ENCODE results near the gene SCN11A.

GRCh38 chr3:39099738-39100499 lies 48.2 kb upstream of the SCN11A start:
- TF ChIP-seq, protein P1, sequence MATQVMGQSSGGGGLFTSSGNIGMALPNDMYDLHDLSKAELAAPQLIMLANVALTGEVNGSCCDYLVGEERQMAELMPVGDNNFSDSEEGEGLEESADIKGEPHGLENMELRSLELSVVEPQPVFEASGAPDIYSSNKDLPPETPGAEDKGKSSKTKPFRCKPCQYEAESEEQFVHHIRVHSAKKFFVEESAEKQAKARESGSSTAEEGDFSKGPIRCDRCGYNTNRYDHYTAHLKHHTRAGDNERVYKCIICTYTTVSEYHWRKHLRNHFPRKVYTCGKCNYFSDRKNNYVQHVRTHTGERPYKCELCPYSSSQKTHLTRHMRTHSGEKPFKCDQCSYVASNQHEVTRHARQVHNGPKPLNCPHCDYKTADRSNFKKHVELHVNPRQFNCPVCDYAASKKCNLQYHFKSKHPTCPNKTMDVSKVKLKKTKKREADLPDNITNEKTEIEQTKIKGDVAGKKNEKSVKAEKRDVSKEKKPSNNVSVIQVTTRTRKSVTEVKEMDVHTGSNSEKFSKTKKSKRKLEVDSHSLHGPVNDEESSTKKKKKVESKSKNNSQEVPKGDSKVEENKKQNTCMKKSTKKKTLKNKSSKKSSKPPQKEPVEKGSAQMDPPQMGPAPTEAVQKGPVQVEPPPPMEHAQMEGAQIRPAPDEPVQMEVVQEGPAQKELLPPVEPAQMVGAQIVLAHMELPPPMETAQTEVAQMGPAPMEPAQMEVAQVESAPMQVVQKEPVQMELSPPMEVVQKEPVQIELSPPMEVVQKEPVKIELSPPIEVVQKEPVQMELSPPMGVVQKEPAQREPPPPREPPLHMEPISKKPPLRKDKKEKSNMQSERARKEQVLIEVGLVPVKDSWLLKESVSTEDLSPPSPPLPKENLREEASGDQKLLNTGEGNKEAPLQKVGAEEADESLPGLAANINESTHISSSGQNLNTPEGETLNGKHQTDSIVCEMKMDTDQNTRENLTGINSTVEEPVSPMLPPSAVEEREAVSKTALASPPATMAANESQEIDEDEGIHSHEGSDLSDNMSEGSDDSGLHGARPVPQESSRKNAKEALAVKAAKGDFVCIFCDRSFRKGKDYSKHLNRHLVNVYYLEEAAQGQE (IDR thresholded peaks at IDR 0.05; ENCODE audit: insufficient replicate concordance, low read depth): no peak
- TF ChIP-seq, protein P2, sequence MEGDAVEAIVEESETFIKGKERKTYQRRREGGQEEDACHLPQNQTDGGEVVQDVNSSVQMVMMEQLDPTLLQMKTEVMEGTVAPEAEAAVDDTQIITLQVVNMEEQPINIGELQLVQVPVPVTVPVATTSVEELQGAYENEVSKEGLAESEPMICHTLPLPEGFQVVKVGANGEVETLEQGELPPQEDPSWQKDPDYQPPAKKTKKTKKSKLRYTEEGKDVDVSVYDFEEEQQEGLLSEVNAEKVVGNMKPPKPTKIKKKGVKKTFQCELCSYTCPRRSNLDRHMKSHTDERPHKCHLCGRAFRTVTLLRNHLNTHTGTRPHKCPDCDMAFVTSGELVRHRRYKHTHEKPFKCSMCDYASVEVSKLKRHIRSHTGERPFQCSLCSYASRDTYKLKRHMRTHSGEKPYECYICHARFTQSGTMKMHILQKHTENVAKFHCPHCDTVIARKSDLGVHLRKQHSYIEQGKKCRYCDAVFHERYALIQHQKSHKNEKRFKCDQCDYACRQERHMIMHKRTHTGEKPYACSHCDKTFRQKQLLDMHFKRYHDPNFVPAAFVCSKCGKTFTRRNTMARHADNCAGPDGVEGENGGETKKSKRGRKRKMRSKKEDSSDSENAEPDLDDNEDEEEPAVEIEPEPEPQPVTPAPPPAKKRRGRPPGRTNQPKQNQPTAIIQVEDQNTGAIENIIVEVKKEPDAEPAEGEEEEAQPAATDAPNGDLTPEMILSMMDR (IDR thresholded peaks at IDR 0.05; ENCODE audit: insufficient read depth, low read length): no peak
- TF ChIP-seq POLR2AphosphoS5 (IDR thresholded peaks at IDR 0.05; ENCODE audit: low read depth) (no peak), GABPA (IDR thresholded peaks at IDR 0.05; ENCODE audit: low read depth) (no peak)

All from HL-60 (cell line).